Hepatocyte (in vitro differentiated cells): Measurements from ENCODE around the gene AHNAK. TPM values are rescaled to one million over a fixed set of nuclear protein-coding genes. Genes with fewer than 3 reads are reported as not detected.
"Not testable (repeated sequence)": the region's sequence is repeated elsewhere in the genome, so short reads cannot be mapped to it uniquely, and the experiment has no call there.

Source experiments
- DNase-seq: peaks from one replicate; pipeline ENCODE4 v3.0.0-alpha.2; 2016; ENCODE audit warnings: low spot score
- H2AFZ ChIP-seq: fragments of 200-600 bp; sonication (generic); 2 replicates; pipeline ENCODE4 v1.6.0; 2016; ENCODE audit warnings: antibody characterized with exemption, mild to moderate bottlenecking
- H3K27ac ChIP-seq: fragments of 200-600 bp; sonication (generic); 2 replicates; pipeline ENCODE4 v1.5.1; 2016; ENCODE audit warnings: mild to moderate bottlenecking
- H3K27me3 ChIP-seq: fragments of 200-600 bp; sonication (generic); 2 replicates; pipeline ENCODE4 v1.6.1; 2016
- H3K36me3 ChIP-seq: fragments of 200-600 bp; sonication (generic); replicated peaks from 2 replicates; pipeline ENCODE4 v1.5.1; 2016; ENCODE audit warnings: low read depth; ENCODE audit not compliant: insufficient read depth
- H3K4me1 ChIP-seq: fragments of 200-600 bp; sonication (generic); 2 replicates; pipeline ENCODE4 v1.5.1; 2016; ENCODE audit warnings: mild to moderate bottlenecking, moderate library complexity; ENCODE audit not compliant: insufficient read depth
- H3K4me2 ChIP-seq: fragments of 200-600 bp; sonication (generic); 2 replicates; pipeline ENCODE4 v1.6.0; 2016
- H3K4me3 ChIP-seq: fragments of 200-600 bp; sonication (generic); 2 replicates; pipeline ENCODE4 v1.5.1; 2016; ENCODE audit warnings: mild to moderate bottlenecking
- H3K79me2 ChIP-seq: fragments of 200-600 bp; sonication (generic); 2 replicates; pipeline ENCODE4 v1.6.0; 2017; ENCODE audit warnings: mild to moderate bottlenecking
- H3K9me2 ChIP-seq: fragments of 200-600 bp; sonication (generic); replicated peaks from 2 replicates; pipeline ENCODE4 v1.6.0; 2017; ENCODE audit warnings: mild to moderate bottlenecking; ENCODE audit not compliant: insufficient read depth
- H3K9me3 ChIP-seq: fragments of 200-600 bp; sonication (generic); 2 replicates; pipeline ENCODE4 v1.5.1; 2016; ENCODE audit warnings: low read depth, mild to moderate bottlenecking
- H4K20me1 ChIP-seq: fragments of 200-600 bp; sonication (generic); 2 replicates; pipeline ENCODE4 v1.6.0; 2016; ENCODE audit warnings: mild to moderate bottlenecking; ENCODE audit not compliant: insufficient read depth, poor library complexity, severe bottlenecking
- CTCF ChIP-seq: fragments of 200-600 bp; sonication (generic); IDR thresholded peaks from 2 replicates; pipeline ENCODE4 v1.5.1; 2016; ENCODE audit warnings: antibody characterized with exemption, mild to moderate bottlenecking; ENCODE audit not compliant: poor library complexity
- EZH2 ChIP-seq: fragments of 200-600 bp; sonication (generic); IDR thresholded peaks from 2 replicates; pipeline ENCODE4 v1.6.1; 2016; ENCODE audit warnings: antibody characterized with exemption, mild to moderate bottlenecking, borderline replicate concordance
- EZH2phosphoT487 ChIP-seq: fragments of 200-600 bp; sonication (generic); IDR thresholded peaks from one replicate; pipeline ENCODE4 v1.6.1; 2018; ENCODE audit warnings: antibody characterized with exemption, mild to moderate bottlenecking, low read depth, moderate library complexity; ENCODE audit not compliant: unreplicated experiment, severe bottlenecking
- WGBS: methylation state at CpG from one replicate; pipeline ENCODE4 v1.1.6; 2016; ENCODE audit warnings: low lambda C conversion rate; ENCODE audit errors: missing lambda C conversion rate; 5-methylcytosine and 5-hydroxymethylcytosine counted together
- polyA plus RNA-seq: library from polyadenylated mRNA; unstranded; fragments of >200 nt; fragmentation: Nextera tagmentation; extraction: Ambion mirVana; gene quantifications from 2 replicates; pipeline ENCODE4 v1.2.1, GENCODE V29; 2016
- total RNA-seq: library from RNA; depleted of rRNA; stranded (reverse); fragments of >200 nt; gene quantifications from 2 replicates; pipeline ENCODE4 v1.2.3, GENCODE V29; 2014

Gene AHNAK
- total and polyA plus RNA-seq, 2 experiments from 2014 or later: 47.6 to 237 TPM

- peaks cover 35% of the 10 kb centered on the region for H3K4me1 ChIP-seq
- H3K36me3 ChIP-seq: no peaks in the 10 kb centered on the region
- H3K79me2 ChIP-seq: no peaks in the 10 kb centered on the region
- peak overlapping the region; percentile 35 for H3K4me2 ChIP-seq
- H2AFZ ChIP-seq: no peak overlapping the region
- H3K4me3 ChIP-seq: no peak overlapping the region
- H3K9me2 ChIP-seq: no peaks in the 10 kb centered on the region
- H3K27me3 ChIP-seq: no peaks in the 10 kb centered on the region
- peak overlapping the region; percentile 72 for H3K27ac ChIP-seq
- WGBS: 76% methylated on average over 12 of the region's 12 CpGs
- TF ChIP-seq CTCF (no peak), EZH2phosphoT487 (no peak), EZH2 (no peak)
- H4K20me1 ChIP-seq: no peaks in the 10 kb centered on the region
- no peaks in the 10 kb centered on the region for H3K9me3 ChIP-seq
- peak; percentile 42 for DNase-seq
These were observed 46.5 kb downstream of the AHNAK start for GRCh38 chr11:62499944-62500649.

GRCh38 chr11:62499311-62499943 is 47.2 kb downstream of the AHNAK start:
- H3K4me3 ChIP-seq, H3K9me3 ChIP-seq, H3K79me2 ChIP-seq, H3K4me2 ChIP-seq, H2AFZ ChIP-seq, H4K20me1 ChIP-seq, DNase-seq, H3K36me3 ChIP-seq, H3K9me2 ChIP-seq, H3K27me3 ChIP-seq: not testable (repeated sequence)
- WGBS: 91% methylated on average over 17 of the region's 17 CpGs
- Histone ChIP-seq H3K4me1 (peaks cover 28% of the 10 kb centered on the region), H3K27ac (peak overlapping the region; percentile 72)

DNA sequence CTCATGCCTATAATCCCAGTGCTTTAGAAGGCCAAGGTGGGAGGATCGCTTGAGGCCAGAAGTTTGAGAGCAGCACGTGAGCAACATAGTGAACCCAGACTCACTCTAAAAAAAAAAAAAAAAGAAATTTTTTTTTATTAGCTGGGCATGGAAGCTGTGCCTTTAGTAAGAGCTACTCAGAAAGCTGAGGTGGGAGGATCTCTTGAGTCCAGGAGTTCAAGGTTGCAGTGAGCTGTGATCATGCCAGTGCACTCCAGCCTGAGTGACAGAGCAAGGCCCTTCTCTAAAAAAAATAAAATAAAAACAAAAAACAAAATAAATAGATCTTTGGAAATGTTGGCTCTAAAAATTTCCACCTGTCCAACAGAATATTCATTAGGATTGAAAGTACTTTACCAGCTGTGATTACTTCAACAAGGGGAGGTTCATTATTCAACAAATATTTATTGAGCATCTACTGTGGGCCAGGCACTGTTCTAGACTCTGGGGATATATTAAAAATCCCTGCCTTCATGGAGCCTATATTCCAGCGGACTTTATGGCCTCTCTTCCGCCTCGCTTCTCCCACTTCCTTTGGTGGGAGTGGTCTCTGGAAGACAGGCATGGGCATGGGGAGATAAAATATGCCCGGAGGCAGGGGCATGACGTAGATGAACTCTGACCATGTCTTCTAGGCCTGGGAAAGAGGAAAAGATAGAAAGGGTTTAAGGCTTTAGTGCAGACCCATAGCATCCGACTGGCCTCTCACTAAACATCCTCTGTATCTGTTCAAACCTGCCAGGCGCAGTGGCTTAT is 47.9 kb downstream of the AHNAK start:
- Histone ChIP-seq H3K9me3 (no peaks in the 10 kb centered on the region), H3K4me1 (peaks cover 22% of the 10 kb centered on the region), H3K36me3 (no peaks in the 10 kb centered on the region), H3K9me2 (no peaks in the 10 kb centered on the region), H4K20me1 (no peaks in the 10 kb centered on the region), H2AFZ (no peak overlapping the region), H3K4me3 (no peak overlapping the region), H3K4me2 (no peak overlapping the region), H3K27ac (no peak overlapping the region), H3K79me2 (no peaks in the 10 kb centered on the region), H3K27me3 (no peaks in the 10 kb centered on the region)
- 96% methylated on average over 9 of the region's 9 CpGs for WGBS
- no peak for TF ChIP-seq CTCF
- TF ChIP-seq EZH2phosphoT487: no peak
- TF ChIP-seq EZH2: no peak
- no peak for DNase-seq

DNA sequence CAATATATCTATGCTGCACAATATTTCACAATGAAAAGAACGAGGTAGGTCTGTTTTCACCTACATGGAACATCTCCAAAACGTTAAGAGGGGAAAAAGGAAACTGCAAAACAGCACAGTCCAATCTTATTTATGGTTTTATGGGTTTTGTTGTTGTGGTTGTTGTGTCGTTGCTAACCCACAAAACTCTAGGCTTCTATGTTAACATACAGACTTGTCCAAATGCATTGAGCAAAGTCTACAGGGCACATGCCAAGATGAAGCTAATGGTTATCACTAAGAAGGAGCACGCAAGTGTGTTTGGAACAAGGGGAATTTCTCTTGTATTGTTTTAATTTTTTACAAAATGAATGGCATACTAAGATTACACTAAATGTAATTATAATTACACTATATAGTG is 48.6 kb downstream of the AHNAK start:
- 91% methylated on average over 4 of the region's 4 CpGs for WGBS
- H3K4me2 ChIP-seq: no peak overlapping the region
- no peaks in the 10 kb centered on the region for H4K20me1 ChIP-seq
- no peak for DNase-seq
- H2AFZ ChIP-seq: no peak overlapping the region
- TF ChIP-seq CTCF: no peak
- H3K4me3 ChIP-seq: no peak overlapping the region
- H3K27ac ChIP-seq: no peak overlapping the region
- no peaks in the 10 kb centered on the region for H3K9me3 ChIP-seq
- no peaks in the 10 kb centered on the region for H3K36me3 ChIP-seq
- H3K79me2 ChIP-seq: no peaks in the 10 kb centered on the region
- H3K4me1 ChIP-seq: peaks cover 22% of the 10 kb centered on the region
- H3K27me3 ChIP-seq: no peaks in the 10 kb centered on the region
- no peaks in the 10 kb centered on the region for H3K9me2 ChIP-seq
